ENCODE data around the gene ANAPC13.

Gene ANAPC13

DNA sequence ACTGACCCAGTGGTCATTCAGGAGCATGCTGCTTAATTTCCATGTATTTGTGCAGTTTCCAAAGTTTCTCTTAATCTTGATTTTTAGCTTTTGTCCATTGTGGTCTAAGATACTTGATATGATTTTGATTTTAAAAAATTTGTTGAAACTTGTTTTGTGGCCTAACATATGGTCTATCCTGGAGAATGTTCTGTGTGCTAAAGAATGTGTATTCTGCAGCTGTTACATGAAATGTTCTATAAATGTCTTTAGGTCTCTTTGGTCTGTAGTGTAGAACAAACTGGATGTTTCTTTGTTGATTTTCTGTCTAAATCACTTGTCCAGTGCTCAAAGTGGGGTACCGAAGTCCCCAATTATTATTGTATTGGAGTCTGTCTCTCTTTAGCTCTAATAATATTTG, 17.5 kb upstream of the ANAPC13 start:
- Histone ChIP-seq H3K27ac (no peak overlapping the region), H3K4me3 (no peak overlapping the region)
- DNase-seq (ENCODE audit: low spot score): no peak
- TF ChIP-seq, protein P1, sequence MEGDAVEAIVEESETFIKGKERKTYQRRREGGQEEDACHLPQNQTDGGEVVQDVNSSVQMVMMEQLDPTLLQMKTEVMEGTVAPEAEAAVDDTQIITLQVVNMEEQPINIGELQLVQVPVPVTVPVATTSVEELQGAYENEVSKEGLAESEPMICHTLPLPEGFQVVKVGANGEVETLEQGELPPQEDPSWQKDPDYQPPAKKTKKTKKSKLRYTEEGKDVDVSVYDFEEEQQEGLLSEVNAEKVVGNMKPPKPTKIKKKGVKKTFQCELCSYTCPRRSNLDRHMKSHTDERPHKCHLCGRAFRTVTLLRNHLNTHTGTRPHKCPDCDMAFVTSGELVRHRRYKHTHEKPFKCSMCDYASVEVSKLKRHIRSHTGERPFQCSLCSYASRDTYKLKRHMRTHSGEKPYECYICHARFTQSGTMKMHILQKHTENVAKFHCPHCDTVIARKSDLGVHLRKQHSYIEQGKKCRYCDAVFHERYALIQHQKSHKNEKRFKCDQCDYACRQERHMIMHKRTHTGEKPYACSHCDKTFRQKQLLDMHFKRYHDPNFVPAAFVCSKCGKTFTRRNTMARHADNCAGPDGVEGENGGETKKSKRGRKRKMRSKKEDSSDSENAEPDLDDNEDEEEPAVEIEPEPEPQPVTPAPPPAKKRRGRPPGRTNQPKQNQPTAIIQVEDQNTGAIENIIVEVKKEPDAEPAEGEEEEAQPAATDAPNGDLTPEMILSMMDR (IDR thresholded peaks at IDR 0.05): no peak

GRCh38 chr3:134496471-134497071, 10.8 kb upstream of the ANAPC13 start:
- TF ChIP-seq, protein P1 (IDR thresholded peaks at IDR 0.05): no peak
- DNase-seq (ENCODE audit: low spot score): no peak
- Histone ChIP-seq H3K4me3 (no peak overlapping the region), H3K27ac (no peak overlapping the region)

DNA sequence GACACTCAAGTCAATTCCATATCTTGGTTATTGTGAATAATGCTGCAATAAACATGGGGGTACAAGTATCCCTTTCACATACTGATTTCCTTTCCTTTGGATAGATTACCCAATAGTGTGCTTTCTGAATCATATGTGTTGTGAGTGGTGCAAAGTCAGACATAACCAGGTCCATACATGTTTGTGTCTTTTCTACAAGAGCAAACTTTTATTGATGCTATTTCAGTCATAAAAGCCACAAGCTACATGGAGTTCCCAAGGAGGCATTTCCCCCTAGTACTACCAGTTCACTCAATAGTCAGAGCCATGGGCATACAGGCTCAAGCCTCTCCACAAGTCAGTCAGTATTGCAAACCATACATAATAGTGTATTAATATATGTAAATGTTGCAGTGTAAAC, 10.2 kb upstream of the ANAPC13 start:
- no peak for DNase-seq (ENCODE audit: low spot score)
- TF ChIP-seq, protein P1 (IDR thresholded peaks at IDR 0.05): no peak
- H3K27ac ChIP-seq: no peak overlapping the region
- H3K4me3 ChIP-seq: no peak overlapping the region

GRCh38 chr3:134494495-134494894, 8.7 kb upstream of the ANAPC13 start:
- Histone ChIP-seq H3K4me3 (no peak overlapping the region), H3K27ac (no peak overlapping the region)
- no peak for DNase-seq (ENCODE audit: low spot score)
- TF ChIP-seq, protein P1 (IDR thresholded peaks at IDR 0.05): no peak

GRCh38 chr3:134487406-134487805, 1.6 kb upstream of the ANAPC13 start:
- TF ChIP-seq, protein P1 (IDR thresholded peaks at IDR 0.05): no peak
- no peak overlapping the region for H3K27ac ChIP-seq
- H3K4me3 ChIP-seq: peak overlapping the region; percentile 97
- DNase-seq (ENCODE audit: low spot score): no peak

- no peak for DNase-seq (ENCODE audit: low spot score)
- peak overlapping the region; percentile 97 for H3K4me3 ChIP-seq
- TF ChIP-seq, protein P1 (IDR thresholded peaks at IDR 0.05): no peak
- peak overlapping the region; percentile 98 to 99 for H3K27ac ChIP-seq
Measured at GRCh38 chr3:134486577-134487041, 824 bp upstream of the ANAPC13 start.

DNA sequence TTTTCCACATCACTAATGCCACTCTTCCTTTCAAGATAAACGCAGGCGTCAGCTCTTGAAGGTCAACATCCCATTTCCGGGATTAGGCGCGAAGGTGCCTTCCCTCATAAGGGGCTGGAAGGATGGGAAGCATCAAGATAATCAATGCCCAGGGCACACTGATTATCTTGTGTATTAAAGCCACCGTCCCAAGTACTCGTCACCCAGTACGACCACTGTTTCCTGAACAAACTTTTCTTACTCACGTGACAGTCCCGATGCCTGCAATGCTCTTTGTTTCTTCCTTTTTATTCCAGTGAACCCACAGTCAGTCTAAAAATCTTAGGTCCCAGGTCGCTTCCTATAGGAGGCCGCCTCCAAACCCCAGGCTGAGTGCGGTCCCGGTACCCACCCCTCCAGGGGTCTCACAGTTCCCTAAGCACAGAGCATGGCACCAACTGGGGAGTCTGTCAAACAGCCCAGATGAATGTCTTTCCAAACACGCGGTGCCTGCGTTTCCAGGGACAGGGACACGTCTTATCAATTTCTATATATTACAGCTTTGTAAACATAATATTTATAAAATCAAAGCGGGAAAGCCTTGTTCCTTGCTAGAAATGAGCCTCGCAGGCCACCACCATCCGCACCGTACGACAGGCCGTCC, 589 bp downstream of the ANAPC13 start:
- H3K27ac ChIP-seq: peak overlapping the region; percentile 98 to 99
- no peak for DNase-seq (ENCODE audit: low spot score)
- peak overlapping the region; percentile 97 for H3K4me3 ChIP-seq
- TF ChIP-seq, protein P1 (IDR thresholded peaks at IDR 0.05): no peak
